Middle frontal gyrus (tissue), 1 donor: ENCODE data around the gene RNF43.

Source experiments
- DNase-seq: peaks from one replicate; pipeline ENCODE4 v3.0.0-alpha.2; 2015; ENCODE audit warnings: low spot score; ENCODE audit errors: extremely low spot score

Gene RNF43

DNA sequence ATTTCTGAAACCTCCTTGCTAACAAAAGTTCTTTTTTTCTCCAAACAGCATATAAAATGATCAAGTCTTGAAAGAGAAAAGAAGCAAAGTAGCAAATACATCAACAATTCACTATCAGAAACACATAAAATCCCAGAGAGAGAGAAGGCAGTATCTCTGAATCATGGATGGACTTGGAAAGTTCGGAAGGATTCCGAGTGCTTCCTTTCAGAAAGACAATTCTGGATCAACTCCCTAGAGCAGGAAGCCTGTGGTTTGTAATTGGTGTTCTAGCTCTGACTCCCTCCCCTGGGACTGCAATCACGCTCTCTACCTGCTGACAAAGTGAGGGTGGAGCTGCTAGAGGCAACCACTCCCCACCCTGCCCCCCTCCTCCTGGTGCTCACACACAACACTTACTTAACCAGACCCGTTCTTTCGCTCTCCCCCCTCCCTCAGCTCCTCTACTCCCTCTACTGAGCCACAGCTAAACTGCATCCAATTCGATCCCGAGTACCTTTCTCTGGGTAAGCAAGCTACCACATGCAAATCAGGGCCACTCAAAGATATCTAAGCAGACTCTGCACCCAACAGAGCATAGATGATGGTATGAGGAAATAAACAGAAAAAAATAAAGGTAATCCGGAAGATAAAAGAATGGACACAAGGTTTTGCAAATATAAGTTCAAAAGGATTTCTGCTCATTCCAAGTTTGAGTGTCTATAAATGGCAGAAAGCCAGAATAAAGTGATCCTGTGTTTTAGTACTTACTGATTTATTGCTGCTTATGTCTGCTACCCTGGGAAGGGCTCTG lies at the start of gene RNF43:
Gene RNF43 (minus strand): TSS at position 235 of the 793 bp plus-strand sequence. CDS start 1,957 bp downstream, outside the sequence.
- DNase-seq, result peak; percentile 41

DNA sequence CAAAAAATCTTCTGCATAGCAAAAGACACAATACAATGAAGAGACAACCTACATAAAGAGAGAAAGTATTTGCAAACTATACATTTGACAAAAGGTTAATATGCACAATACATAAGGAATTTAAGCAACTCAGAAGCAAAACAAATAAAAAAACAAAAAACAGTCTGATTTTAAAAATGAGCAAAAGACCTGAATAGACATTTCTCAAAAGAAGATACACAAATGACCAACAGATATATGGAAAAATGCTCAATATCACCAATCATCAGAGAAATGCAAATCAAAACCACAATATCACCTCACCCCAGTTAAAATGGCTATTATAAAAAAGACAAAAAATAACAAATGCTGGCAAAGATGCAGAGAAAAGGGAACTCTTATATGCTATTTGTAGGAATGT lies 38.2 kb upstream of the RNF43 start:
- DNase-seq, result no peak

DNA sequence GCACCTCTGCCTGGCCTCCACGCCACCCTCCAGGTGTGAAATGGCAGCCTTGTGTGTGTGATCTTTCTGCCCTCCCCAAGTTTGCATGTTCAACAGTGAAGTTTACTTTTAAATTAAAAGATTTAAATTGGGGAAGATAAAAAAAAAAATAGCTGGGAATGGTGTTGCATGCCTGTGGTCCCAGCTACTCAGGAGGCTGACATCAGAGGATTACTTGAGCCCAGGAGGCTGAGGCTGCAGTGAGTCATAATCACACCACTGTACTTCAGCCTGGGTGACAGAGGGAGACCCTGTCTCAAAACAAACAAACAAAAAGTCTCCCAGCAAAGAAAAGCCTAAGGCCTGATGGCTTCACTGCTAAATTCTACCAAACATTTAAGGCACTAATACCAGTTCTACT lies 35.4 kb upstream of the RNF43 start:
- DNase-seq, result no peak

DNA sequence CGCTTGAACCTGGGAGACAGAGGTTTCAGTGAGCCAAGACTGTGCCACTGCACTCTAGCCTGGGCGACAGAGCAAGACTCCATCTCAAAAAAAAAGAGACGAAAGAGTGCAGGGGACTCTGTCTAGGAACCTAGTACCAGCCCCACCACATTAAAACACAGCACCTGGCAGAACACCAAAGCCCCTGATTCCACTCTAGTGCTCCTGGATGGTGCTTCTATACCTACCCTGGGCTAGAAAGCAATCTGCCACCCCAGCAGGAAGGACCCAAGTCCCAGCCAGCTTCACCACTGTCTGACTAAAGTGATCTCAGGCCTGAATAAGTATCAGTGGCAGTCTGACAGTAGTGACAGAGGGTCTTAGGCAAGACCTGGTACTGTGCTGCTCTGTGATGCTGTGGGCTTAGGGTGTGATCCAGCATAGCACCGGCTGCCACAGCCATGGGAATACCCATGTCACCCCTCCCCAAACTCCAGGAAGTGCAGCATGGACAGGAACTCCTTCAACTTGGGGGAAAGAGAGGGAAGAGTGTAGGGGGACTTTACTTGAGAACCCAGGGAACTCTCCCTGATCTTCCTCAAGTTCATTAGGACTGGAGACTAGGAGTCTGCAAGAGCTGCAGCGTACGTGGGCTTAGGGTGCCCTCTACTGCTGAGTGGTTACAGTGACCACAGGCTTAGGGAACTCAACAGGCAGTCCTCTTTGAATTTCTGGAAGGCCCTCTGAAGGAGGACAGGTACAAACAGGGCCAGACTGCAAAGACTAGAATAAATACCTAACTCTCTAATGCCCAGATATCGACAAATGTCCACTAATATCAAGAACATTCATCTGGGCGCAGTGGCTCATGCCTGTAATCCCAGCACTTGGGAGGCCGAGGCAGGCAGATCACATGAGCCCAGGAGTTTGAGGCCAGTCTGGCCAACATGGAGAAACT lies 30.0 kb upstream of the RNF43 start:
- DNase-seq, result no peak

DNA sequence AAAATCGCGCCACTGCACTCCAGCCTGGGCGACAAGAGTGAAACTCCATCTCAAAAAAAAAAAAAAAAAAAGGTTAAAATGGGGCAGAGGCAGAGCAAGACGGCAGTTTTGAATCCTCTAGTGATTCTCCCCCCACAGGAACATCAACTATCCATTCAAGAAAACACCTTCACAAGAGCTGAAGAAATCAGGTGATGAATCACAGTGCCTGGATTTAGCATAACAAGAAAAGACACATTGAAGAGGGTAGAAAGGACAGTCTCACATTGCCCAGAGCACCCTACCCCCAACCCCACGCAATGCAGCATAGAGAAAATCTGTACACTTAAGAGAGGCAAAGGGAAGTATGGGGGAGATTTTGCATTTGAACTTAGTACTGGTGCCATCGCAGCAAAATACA lies 28.8 kb upstream of the RNF43 start:
- DNase-seq, result no peak

DNA sequence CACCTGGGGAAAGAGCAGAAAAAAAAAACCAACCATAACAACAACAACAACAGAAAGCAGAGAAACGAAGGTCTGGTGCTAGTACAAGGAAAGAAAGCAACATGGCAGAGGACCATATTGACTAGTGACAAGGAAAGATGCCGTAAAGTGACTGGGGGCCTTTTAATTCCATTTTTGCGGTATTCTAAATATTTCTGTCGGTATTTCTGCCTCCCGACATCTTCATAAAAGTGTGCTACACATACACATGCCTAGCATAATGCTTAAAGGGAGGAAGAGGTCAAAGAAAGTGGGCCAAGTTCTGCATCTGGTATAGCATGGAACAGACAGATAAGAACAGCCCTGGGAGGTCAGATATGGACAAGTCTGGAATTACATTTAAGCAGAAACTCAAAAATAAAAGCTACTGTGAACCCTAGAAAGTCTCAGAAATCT lies 19.5 kb upstream of the RNF43 start:
- DNase-seq, result no peak

DNA sequence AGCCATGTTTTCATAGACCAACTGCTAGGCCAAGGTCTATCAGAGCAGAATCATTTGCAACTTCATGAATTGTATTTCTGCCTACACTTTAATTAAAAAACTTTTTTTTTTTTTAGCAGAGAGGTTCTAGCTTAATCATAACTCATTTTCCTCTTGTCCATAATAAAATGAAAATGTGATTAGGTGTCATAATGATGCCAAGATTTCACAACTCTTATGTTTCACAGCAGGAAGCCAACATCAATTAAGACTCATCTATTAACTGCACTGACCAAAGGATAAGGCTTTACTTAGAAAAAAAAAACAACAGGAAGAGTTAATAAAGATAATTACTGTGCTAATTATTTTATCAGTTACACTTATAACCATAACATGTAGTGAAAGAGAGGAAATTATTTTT lies 18.9 kb upstream of the RNF43 start:
- DNase-seq, result no peak

DNA sequence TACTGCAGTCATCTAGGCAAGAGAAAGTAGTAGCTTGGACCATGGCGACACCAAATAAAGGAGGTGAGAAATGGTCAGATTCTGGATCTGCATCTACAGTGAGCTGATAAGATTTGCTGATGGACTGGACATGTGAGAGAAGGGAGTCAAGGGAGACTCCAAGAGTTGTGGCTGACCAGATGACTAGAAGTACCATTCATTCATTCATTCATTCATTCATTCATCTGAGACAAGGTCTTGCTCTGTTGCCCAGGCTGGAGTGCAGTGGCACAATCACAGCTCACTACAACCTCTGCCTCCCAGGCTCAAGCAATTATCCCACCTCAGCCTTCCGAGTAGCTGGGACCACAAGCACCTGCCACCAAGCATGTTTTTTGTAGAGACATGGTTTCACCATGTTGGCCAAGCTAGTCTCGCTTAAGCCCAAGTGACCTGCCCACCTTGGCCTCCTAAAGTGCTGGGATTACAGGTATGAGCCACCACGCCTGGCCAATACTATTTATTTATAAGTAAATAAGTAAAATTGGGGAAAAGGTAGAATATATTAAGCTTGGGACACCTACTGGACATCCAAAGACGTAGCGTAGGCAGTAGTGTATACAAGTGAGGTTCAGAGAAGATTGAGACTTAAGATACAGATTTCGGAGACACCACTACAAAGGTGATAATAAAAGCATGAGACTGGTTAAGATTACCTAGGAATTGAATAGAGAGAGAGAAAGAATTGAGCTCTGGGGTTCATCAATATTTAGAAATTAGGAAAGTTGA lies 15.7 kb upstream of the RNF43 start:
- no peak for DNase-seq

DNA sequence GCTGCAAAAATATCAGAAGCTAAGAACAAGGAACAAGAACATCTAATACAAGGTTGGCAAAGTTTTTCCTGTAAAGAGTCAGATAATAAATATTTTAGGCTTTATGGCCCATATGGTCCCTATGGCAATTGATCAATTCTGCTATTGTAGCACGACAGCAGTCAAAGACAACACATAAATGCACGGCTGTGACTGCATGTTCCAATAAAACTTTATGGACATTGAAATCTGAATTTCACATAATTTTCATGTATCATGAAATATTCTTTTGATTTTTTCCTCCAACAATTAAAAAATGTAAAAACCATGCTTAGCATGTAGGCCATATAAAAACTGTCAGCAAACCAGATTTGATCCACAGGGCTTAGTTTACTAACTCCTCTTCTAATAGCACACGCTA lies 10.5 kb upstream of the RNF43 start:
- DNase-seq, result no peak

DNA sequence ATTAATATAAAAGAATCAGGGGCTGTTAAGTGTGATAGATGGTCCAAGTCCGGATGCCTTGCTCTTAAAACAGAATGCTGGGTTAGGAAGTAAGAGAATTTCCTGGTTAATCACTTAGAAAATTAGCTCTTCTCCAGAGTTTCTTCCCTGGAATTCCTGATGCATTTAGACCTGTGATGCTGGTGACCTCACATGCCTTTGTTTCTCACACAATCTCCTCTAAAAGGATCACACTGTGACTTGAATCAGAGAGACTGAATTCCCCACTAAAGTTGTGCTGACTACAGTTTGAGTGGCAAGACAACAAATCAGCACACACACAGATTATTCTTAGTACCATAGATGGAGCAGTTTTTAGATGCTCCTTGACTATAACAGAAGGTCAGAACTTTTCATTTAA lies 4.4 kb upstream of the RNF43 start:
- no peak for DNase-seq

DNA sequence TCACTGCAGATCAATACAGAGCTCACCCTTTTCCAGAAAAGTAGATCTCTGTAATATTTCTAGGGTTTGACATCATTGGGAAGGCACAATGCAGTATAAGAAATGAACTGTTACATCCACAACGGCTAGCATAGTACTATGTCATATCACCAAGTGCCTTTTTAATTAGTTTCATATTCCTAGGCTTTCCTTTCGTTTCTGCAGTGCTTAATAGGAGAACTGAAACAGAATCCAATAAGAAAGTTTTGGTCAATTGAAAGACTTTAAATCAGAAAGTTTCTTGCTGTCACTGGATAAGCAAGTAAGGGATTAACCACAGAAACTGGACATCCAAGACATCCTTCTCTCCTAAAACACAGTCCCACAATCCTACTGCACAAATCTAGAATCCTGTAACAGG lies 3.5 kb upstream of the RNF43 start:
- no peak for DNase-seq

DNA sequence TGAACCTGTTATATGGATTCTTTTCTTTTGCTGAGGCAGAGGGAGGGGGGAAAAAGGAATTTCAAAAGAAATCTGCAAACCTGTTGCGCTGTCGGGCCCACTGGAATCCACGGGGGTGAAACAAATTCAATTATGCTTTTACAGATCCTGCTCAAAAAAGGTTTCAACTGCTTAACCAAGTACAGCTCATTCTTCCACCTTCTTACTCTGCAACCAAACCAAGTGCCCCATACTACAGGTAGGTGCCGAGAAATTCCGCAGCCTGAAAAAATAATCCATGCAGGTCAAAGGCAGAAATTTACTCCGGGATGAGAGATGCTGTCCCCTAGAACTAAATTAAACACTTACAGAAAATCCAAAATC lies 416 bp downstream of the RNF43 start:
- DNase-seq, result no peak

DNA sequence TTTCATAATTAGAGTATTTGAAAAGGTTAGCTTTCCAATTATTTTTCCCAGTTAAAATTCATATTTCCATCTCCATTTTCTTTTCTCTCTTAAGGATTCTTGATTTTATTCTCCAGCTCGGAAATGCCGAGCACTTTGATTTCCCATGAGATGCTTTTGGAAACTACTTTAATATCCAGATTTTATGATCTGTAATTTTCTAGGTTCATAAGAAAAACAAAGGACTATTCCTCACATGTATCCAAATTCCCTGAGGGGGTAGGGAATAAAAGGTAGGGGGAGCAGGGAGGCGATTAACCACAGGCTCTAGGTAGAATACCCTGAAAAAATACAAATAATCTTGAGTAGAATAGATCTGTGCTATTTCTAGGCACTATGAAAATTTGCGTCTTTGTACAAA lies 938 bp downstream of the RNF43 start:
- DNase-seq, result no peak

DNA sequence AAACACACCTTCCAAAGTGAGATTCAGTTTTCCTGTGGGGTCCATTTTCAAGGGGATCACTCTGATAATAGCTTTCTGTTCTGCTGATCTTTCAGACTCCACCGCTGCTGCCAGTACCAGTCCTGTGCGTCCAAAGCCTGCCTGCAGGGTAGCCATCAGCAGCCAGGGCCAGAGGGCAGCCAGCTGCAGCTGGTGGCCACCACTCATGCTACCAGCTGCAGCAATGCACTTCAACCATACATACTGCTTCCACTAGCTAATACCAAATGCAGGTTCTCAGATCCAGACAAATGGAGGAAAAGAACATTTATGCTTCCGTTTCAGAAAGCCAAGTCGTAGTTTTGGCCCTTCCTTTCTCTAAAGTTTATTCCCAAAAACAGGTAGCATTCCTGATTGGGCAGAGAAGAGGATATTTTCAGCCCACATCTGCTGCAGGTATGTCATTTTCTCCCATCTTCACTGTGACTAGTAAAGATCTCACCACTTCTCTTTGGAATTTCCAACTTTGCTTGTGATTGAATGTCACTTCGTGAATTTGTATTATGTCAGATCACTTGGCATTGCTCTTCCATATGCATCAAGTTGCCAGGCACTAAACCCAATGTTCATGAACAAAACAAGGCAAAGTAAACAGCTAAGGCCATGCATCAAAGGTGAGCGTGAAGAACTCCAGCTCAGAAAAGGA lies 1.8 kb downstream of the RNF43 start:
- no peak for DNase-seq

DNA sequence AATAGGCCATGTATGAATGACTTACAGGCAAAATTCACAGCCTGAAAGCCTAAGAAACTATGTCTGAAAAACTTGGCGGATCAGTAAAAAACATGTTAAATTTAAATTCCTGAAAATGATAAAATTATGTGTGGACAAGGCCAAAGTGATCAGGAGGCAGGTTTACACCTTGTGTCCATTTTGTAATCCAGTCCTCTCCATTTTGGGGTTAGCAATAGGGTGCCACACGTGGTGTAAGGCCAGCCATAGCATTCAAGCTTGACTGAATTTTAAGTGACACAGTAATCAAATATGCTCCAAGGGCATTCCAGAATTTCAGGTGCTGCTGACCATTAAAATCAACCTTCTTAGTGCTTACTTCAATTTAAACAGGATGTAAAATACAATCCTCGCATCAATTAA lies 2.7 kb downstream of the RNF43 start:
- no peak for DNase-seq

DNA sequence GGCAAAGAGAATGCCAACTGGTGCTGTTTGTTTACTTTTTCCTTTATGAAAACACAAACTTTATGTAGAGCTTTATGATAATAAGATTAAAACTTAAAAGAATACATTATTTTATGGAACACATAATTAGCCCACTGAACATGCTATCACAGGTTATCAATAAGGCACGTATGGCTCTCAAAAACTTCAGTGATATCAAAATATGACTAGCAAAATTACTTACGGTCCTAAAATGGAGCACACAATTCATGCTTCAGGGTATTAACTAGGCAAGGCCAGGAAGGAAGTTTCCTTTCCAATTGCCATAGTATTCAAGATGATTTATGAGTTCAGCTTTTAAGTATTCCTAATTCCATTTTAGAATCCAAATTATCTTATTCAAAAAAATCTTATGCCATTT lies 3.6 kb downstream of the RNF43 start:
- no peak for DNase-seq

DNA sequence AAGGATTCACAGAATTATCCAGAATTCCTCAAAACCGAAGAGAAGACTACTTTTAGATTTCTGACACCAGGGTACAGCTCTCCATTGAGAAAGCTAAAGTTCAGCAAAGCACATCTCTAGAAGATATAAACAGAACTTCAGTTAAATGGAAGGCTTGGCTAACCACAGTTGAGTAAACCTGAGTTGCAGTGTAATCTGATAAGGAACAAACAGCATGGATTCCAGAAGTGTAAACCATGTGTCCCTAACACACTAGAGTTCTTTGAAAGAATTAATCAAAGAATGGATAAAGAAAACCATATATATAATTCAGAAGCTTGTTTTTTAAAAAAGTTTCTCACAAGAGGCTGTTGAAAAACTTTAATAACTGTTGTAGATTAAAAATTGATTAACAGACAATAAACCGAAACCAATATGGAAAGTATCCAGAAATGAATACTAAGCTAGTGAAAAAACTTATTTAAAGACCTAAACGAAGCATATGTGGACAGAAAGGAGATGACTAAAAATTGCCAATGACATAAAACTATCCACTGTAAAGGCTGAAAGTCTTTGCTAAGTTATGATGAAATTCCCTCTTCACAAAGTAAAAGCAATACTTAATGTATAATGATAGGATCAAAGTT lies 4.3 kb downstream of the RNF43 start:
- no peak for DNase-seq

DNA sequence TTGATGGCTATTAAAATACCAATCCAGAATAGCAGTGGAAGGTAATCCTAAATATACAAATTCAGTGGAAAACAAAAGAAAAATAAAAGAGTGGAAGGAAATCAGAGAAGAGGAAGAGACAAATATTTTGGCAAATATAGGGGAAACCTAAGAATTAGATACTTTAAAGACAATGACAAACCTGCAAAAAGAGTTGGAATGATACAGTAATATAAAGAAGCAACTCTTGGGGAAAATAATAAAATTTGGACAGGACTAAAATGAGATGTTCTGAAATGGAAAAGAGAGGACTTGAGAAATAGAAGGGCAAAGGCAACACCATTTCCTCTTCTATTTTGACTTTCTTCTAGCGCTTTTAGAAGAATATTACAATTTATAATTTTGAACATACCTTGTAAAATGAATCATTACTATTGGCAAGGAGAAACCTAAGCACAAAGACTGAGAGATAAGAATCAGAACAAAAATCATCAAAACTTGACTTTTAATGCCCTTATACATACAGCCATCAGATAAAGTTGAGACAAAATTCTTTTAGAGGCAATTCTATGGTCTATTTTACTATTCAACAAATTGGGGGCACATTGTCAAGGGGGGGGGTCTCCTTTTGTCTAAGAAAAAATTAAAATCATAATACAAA lies 5.2 kb downstream of the RNF43 start:
- no peak for DNase-seq

DNA sequence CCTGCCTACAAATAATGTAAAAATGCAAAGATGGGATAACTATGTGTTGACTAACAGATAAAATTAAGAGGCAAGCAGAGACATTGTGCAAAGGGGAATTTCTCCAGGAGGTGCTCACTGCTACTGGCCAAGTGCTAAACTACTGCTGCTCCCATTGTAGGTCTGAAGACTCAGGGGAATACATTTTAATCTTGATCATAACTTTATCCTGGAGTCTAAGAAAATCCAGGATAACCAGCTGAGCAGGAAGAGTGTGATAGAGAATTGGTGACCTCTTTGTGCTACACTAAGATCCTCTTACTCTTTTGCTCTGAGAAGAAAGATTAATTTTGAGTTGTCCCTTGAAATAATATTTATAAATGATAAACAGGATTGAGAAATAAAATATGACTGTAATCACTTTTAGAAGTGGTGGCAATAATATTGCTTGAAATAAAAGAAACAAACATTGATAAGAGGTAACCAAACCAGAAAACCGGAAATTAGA lies 5.9 kb downstream of the RNF43 start:
- DNase-seq, result no peak
